ENCODE results near the gene PAMR1. TPM values are rescaled to one million over a fixed set of nuclear protein-coding genes. Genes with fewer than 3 reads are reported as not detected.

The PAMR1 gene
- polyA plus RNA-seq, 10 donors = 6.8 to 47.0 (median 18.1) TPM

DNA sequence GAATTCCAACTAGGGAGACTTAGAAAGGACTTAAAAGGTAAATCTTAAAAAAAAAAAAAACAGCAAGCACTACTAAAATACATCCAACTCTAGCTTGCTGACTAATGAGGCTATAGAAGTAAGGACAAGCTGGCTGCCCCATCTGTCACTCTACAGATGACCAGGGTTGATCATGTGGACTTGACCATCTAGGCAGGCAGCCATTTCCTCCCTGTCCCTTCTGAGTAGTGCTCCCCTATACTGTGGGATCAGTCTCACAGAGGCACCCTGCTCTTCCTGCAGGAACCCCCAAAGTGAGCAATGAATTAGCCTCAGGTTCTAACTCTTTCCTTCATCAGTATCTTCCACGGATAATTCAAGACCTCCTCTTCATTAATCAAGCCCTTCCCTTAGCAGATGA, 118.4 kb downstream of the PAMR1 start:
- no peak for DNase-seq

DNA sequence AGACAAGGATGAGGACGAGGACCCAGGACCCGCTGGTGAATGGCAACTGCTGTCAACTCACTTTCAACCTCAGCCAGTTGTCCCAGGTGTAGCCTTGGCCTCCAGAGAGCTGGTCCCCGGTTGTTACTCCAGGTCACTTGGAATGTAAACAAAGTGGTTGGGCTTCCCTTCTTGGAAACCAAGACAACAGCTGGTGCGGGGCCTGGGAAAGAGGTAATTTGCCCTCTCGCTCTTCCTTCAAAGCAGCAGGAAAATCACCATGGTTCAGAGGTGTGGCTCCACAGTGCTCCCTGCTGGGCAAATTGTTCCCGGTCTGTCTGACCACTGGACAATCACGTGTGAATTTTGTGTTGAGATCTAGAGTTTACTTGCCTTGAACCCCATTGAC, 121.0 kb downstream of the PAMR1 start:
- DNase-seq = no peak

- DNase-seq = no peak
Observed at GRCh38 chr11:35403765-35404387, 121.5 kb downstream of the PAMR1 start.

GRCh38 chr11:35402751-35403660, 122.4 kb downstream of the PAMR1 start:
- no peak for DNase-seq

- no peak for DNase-seq
Observed at GRCh38 chr11:35398881-35399280, 126.5 kb downstream of the PAMR1 start.

- DNase-seq = no peak
Observed at GRCh38 chr11:35394941-35395340, 130.5 kb downstream of the PAMR1 start.

DNA sequence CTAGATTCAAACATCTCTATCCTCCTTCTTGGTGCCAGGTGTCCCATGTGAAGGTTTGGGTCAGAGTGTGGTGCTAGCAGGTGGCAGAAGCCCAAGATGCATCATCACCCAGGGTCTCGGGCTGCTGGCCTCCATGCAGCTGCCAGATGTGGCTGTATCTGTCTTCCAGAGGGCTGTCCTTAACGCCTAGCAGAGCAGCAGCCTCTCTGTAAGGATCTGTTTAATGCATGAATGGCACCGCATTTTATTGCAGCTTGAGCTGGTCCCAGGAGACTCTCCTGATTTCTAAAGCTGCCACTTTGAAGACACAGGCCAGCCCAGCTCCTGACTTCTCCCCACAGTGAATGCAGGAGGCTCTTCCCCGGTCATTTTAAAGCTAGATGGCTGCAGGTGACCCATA, 132.3 kb downstream of the PAMR1 start:
- DNase-seq = no peak

DNA sequence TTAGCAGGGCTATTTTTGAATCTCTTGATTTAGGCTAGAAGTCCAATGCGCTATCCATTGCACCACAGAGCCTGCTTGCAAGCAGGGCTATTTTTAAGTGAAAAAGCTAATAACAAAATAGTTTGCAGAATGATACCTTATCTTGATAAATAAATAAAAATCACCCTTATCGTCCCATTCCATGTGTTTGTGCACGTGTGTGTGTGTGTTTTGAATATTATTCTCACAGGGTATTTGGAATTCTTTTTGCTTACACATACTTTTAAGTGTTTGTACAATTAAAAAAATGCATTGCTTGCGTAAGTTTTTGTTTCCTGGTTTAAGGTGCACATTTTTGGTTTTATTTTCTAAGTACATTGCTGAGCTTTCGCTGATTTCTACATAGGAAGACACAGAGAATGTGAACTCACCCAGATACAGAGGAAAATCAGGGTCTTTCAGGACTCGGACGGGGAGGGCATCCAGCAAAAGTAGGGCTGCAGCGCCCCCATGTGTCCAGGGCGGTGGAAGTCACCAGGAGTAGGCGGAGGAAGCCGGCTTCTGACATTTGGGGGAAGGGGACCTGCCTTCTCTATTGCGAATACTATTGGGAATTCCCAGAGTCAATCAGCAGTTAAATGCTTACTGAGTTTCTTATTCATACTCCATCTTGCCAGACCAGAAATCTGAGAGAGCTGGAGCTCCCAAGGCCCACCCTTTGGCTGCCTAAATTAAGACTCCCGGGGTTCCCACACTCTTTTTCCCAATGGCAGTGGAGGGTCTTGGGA, 133.3 kb downstream of the PAMR1 start:
- peak; percentile 72 to 88 (median 86) for DNase-seq

- DNase-seq = no peak
Observed at GRCh38 chr11:35390737-35391682, 134.4 kb downstream of the PAMR1 start.

GRCh38 chr11:35389897-35390465, 135.4 kb downstream of the PAMR1 start:
- DNase-seq = no peak

DNA sequence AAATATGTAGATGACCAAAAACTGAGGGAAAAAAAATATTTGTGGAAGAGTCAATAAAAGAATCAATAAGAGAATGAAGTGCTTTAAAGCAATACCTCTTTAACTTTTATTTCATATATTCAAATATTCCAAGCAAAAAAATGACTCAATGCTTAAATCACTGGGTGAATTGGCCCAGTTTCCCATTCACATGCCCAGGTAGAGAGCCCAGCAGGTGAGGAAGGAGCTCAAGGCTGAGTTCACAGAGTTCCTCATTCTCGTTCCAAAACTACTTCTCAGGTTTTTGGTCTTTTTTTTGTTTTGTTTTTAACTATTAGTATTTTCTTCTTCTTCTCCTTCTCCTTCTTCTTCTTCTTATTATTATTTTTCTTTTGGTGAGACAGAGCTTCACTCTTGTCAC, 136.3 kb downstream of the PAMR1 start:
- no peak for DNase-seq

DNA sequence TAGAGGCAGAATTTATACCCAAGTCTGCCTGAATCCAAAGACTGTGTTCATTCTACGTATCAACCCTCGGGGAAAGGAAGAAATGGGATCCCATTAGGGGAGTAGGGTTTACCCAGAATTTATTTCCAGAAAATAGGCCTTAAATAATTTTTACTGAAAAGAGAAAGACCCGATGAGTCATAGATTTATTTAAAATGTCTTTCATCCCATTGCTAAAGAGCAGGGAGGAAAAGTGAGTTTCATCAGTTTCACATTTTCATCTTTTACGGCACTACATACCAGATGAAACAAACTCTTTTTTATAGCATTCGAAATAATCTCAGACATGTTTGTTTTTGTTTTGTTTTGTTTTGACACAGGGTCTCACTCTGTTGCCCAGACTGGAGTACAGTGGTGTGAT, 137.4 kb downstream of the PAMR1 start:
- no peak for DNase-seq

DNA sequence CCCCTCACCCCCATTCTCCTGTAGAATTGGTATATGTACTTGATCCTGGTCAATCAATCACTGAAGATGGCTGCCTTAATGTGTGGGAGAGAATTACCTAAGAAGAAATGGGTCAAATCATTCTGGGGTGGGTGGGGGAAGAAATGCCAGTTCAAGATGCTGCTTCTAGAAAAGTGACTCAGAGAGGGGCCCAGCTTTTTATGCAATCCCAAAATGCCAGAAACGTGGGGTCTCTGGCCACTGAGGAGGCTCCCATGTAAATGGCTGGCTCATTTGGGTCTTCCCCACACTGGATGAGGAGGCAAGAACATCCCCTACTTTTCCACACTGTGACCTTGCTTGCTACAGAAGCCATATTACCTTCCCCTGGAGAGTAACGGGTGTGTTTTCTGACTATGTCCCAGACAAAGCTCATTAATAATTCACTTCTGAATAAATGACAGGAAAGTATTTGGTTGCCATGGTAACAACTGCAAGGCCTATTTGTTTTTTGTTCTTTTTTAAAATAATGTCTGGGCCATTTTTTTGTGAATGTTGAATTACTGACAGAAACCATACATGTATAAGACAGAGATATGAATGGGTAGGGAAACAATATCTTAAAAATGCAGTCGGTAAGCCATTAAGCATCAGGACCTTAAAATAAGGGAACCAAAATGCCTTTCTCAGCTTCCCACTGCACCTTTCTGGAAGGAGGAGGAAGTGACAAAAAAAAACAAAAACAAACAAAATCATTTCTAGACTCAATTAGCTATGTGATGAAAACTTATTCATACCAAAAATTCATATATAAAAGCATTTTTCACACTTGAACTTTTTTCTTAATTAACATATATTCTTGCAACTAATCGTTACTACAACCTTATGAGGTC, 138.1 kb downstream of the PAMR1 start:
- DNase-seq = peak in 1 of 3 donors; percentile 67

GRCh38 chr11:35383953-35384352, 141.5 kb downstream of the PAMR1 start:
- no peak for DNase-seq

Other genes starting within 250 kb of the PAMR1 start
- gene SLC1A2, start 106.1 kb downstream of the PAMR1 start, polyA plus RNA-seq (ENCODE audit: insufficient read length in 10 of 10) = 1 to 10 TPM in 4 of 10 donors, under 1 TPM in 6; 0.21 to 1.5 (median 0.92) TPM
- gene FJX1, start 92.8 kb upstream of the PAMR1 start, polyA plus RNA-seq (ENCODE audit: insufficient read length in 10 of 10) = 10 to 100 TPM in 2 of 10 donors, 1 to 10 TPM in 8; 5.0 to 16.8 (median 8.7) TPM
- gene TRIM44, start 137.2 kb upstream of the PAMR1 start, polyA plus RNA-seq (ENCODE audit: insufficient read length in 10 of 10) = 10 to 100 TPM; 35.9 to 45.9 (median 43.1) TPM

Data from muscle of back (tissue), 11 donors.